ENCODE results near the gene NR4A1. TPM values are rescaled to one million over a fixed set of nuclear protein-coding genes. Genes with fewer than 3 reads are reported as not detected.

NR4A1 gene
- total RNA-seq, 1 experiment from 2014 or later: 25.8 TPM

DNA sequence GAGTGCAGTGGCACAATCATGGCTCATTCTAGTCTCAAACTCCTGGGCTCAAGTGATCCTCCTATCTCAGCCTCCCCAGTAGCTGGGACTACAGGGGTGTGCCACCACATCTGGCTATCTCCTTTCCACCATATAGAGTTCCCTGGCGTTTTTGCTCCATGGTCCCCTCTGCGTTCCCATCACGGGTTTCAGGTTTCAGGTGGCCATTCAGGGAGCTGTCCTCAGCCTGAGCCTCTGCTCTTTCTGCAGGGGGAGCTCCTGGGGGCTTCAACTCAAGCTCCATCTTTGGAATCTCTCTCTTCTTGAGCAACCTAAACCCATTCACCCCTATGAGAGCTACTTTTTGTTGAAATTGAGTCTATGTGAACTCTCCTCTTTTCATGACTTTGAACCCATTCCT, 39.8 kb downstream of the NR4A1 start:
- H4K8ac ChIP-seq (replicated peaks; ENCODE audit: insufficient read length, low read depth, low read length): no peak overlapping the region
- no peak overlapping the region for H4K91ac ChIP-seq (ENCODE audit: insufficient read length, low read depth, low read length)
- no peaks in the 10 kb centered on the region for H3K79me1 ChIP-seq (ENCODE audit: insufficient read depth, low read depth, low read length, poor library complexity, severe bottlenecking)
- H2AK5ac ChIP-seq (ENCODE audit: insufficient read length, low read length): no peak overlapping the region
- peaks cover 15 to 19% of the 10 kb centered on the region in 2 experiments for H3K4me1 Mint-ChIP-seq
- no peaks in the 10 kb centered on the region; the same call in 1 of the 2 replicates for H3K4me1 ChIP-seq (ENCODE audit: insufficient read depth, low read length)
- H4K20me1 ChIP-seq (ENCODE audit: control insufficient read depth, insufficient read depth, insufficient read length): no peaks in the 10 kb centered on the region
- H3K9me3 ChIP-seq (ENCODE audit: control insufficient read depth, low read depth, low read length): no peaks in the 10 kb centered on the region
- no peak overlapping the region for H3K56ac ChIP-seq (ENCODE audit: insufficient read length, low read depth, low read length)
- no peak overlapping the region for H2AFZ ChIP-seq (ENCODE audit: low read length)
- no peak overlapping the region for H2BK15ac ChIP-seq (ENCODE audit: low read depth, low read length)
- no peaks in the 10 kb centered on the region for H3K23me2 ChIP-seq (ENCODE audit: insufficient read length, low read depth, low read length, poor library complexity, severe bottlenecking)
- no peak overlapping the region for H3K4me3 Mint-ChIP-seq
- no peak overlapping the region for H4K5ac ChIP-seq (ENCODE audit: insufficient read length, low read depth, low read length)
- no peak overlapping the region for H3T11ph ChIP-seq (ENCODE audit: low read length)
- no peak overlapping the region for H2BK20ac ChIP-seq (ENCODE audit: low read depth, low read length, poor library complexity, severe bottlenecking)
- no peak overlapping the region for H2BK12ac ChIP-seq (ENCODE audit: insufficient read length, low read depth, low read length)
- H3K18ac ChIP-seq (ENCODE audit: insufficient read length, low read depth, low read length): no peak overlapping the region
- H3K4ac ChIP-seq (ENCODE audit: low read depth, low read length): no peak overlapping the region
- no peaks in the 10 kb centered on the region for H3K27me3 ChIP-seq (ENCODE audit: insufficient read depth, low read length)
- H3K9me3 Mint-ChIP-seq: no peaks in the 10 kb centered on the region
- H3K27me3 Mint-ChIP-seq (ENCODE audit: low read depth): peaks cover 23% of the 10 kb centered on the region
- H3K36me3 Mint-ChIP-seq (ENCODE audit: insufficient read depth in 1 of 3, low read depth in 3 of 3): no peaks in the 10 kb centered on the region
- TF ChIP-seq, protein P1, sequence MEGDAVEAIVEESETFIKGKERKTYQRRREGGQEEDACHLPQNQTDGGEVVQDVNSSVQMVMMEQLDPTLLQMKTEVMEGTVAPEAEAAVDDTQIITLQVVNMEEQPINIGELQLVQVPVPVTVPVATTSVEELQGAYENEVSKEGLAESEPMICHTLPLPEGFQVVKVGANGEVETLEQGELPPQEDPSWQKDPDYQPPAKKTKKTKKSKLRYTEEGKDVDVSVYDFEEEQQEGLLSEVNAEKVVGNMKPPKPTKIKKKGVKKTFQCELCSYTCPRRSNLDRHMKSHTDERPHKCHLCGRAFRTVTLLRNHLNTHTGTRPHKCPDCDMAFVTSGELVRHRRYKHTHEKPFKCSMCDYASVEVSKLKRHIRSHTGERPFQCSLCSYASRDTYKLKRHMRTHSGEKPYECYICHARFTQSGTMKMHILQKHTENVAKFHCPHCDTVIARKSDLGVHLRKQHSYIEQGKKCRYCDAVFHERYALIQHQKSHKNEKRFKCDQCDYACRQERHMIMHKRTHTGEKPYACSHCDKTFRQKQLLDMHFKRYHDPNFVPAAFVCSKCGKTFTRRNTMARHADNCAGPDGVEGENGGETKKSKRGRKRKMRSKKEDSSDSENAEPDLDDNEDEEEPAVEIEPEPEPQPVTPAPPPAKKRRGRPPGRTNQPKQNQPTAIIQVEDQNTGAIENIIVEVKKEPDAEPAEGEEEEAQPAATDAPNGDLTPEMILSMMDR (conservative IDR thresholded peaks at IDR 0.05): no peak
- H3K14ac ChIP-seq (ENCODE audit: insufficient read depth, low read length): no peak overlapping the region
- H3K4me2 ChIP-seq (ENCODE audit: insufficient read depth, insufficient read length, low read length): no peak overlapping the region
- no peak overlapping the region for H3K9ac ChIP-seq (ENCODE audit: extremely low read depth, insufficient read length, low read length)
- H3K23ac ChIP-seq (ENCODE audit: insufficient read length, low read depth, low read length): no peak overlapping the region
- no peak overlapping the region for H3K27ac ChIP-seq (ENCODE audit: insufficient read length, low read depth, low read length)
- WGBS (ENCODE audit: extremely low coverage, insufficient read length, low lambda C conversion rate): no CpG with 5 or more reads among the region's 3 CpGs
- no peak overlapping the region for H2BK120ac ChIP-seq (ENCODE audit: low read depth, low read length, poor library complexity, severe bottlenecking)
- H3K27ac Mint-ChIP-seq: no peak overlapping the region
- H2BK5ac ChIP-seq (ENCODE audit: insufficient read length, low read length): no peak overlapping the region
- no peak for DNase-seq
- H3K79me2 ChIP-seq (ENCODE audit: insufficient read depth, low read length): no peaks in the 10 kb centered on the region

Measured in H9 (cell line).